Activated T-helper 9 cell treated with anti-CD3 and anti-CD28 coated beads, Interleukin-2, amount 50 U/mL, for 16 hours (primary cell): ENCODE measurements around the gene COL9A3.

Experiments used
- DNase-seq: peaks from one replicate; pipeline ENCODE4 v3.0.0-alpha.2; 2020; ENCODE audit warnings: low read depth

Gene COL9A3

DNA sequence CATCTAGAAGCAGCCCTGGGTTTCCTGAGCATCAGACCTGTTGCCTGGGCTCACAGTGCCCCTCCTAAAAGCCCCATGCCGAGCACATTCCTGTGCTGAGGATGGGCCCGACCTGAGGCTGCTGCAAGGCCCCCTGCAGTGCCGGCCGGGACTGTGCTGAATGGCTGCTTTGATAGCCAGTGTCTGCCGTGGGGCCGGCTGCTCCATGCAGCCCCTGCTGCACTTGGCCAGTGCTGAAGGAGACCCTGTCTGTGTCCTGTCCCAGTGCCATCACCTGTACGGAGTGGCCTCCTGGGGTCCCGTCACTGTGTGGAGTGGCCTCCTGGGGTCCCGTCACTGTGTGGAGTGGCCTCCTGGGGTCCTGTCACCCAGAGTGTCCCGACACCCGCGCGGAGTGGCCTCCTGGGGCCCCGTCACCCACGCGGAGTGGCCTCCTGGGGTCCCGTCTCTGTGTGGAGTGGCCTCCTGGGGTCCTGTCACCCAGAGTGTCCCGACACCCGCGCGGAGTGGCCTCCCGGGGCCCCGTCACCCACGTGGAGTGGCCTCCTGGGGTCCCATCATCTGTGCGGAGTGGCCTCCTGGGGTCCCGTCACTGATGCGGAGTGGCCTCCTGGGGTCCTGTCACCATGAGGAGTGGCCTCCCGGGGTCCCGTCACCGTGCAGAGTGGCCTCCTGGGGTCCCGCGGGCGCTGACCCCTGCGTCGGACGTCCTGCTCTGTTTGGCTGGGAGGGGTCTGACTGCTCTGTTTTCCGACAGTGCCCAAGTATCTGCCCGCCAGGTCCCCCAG, 7.0 kb downstream of the COL9A3 start:
- DNase-seq, result no peak

DNA sequence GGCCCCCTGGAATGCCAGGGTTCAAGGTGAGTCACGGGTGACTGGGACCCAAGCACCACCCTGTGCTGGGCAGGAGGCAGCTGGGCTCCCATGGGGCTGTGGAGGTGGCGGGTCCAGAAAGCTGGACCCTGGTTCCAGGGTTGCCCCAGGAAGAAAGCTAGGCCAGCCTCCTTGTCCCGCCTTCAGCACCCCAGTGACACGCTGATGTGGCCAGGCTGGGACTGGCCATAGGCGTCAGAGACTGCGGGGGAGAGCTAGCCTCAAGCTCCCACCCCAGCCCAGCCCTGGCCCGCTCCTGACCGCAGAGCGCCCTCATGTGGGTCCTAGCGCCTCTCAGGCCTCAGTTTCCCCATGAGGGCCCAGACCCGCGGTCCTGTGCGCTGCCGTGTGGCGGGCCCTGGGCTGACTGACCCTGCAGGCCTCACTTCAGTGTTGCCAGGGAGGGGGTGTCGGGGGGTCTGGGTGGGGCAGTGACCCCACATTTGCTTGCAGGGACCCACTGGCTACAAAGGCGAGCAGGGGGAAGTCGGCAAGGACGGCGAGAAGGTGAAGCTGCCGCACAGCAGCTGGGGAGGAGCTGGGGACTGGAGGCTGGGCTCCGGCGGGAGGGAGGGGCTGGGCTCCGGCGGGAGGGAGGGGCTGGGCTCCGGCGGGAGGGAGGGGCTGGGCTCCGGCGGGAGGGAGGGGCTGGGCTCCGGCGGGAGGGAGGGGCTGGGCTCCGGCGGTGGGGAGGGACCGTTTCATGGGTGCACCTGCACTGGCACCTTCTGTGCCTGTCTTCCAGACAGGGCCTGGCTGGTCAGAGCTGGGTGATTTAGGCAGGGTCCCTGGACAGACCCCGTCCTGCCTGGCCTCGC, 7.9 kb downstream of the COL9A3 start:
- DNase-seq, result no peak

DNA sequence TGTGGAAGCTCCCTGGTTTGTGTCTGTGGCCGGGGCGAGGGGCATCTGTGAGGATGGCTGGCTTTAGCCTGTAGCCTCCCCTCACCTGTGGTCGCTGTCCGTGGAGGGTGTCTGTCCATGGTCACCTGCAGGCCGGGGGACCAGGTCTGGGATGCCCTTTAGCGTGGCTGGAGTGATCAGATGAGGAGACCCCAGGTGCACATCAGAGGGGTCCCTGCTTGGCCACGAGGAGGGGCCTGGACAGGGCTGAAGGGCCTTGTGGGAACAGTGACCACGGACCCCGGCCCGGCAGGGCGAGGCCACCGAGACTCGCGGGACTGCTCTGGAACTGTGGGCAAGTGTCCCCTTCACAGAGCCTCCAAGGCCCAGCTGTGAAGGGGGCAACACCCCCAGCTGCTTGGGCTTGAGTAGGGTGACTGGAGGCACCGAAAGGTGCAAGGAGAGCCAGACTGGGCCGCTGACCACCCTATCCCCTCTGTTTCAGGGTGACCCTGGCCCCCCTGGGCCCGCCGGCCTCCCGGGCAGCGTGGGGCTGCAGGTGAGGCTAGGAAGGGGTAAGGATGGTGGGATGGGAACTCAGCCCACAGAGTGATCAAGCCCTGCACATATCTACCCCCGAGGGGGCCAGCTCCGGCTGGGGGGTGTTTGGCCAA, 8.6 kb downstream of the COL9A3 start:
- DNase-seq, result no peak

DNA sequence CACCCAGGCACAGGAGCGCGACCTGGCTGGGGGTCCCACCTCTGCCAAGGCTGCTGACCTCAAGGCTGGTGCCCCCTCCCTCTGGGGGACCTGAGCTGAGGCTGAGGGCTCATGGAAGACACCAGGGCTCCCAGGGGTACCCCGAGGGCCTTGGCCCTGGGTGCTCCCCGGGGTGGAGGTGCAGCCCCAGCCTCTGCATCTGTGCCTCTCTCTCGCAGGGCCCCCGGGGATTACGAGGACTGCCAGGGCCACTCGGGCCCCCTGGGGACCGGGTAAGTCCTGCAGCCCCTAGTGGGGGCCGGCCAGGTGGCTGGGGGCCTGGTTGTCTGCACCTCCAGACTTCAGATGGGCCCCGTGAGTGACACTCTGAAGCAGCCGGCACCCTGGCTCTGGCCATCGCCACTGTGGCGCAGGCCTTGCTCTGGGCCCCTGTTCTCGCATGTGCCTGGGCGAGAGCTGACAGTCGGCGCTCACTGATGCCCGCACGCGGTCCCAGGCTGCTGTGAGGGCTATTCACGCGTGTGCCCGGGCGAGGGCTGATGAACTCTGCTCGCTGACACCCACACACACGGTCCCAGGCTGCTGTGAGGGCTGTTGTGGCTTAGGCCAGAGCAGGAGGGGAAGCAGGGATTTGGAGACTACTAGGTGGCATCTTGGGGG, 9.3 kb downstream of the COL9A3 start:
- no peak for DNase-seq

DNA sequence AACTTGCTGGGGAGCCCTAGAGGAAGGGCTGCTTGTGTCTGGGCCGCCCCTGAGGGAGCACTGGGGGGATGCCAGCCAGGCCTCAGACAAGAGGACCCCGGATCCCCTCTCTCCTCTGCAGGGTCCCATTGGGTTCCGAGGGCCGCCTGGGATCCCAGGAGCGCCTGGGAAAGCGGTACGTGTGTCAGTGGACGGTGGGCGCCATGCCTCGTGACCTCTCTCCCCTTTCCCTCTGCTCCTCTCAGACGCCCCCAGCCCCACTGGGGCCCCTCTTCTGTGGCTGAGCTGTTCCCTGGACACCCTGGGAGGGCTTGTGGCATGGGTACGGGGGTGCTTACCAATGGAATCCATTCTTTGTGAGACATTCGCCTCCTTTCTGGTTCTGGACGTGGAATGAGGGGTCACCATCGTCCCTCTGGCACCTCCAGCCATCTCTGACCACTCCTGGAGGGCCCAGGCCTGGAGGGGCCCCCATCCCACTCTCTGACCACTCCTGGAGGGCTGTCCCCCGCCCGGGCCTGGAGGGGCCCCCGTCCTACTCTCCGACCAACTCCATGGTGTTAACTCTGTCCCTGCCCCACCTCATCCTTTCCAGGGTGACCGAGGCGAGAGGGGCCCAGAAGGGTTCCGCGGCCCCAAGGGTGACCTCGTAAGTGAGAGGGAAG, 9.9 kb downstream of the COL9A3 start:
- no peak for DNase-seq

DNA sequence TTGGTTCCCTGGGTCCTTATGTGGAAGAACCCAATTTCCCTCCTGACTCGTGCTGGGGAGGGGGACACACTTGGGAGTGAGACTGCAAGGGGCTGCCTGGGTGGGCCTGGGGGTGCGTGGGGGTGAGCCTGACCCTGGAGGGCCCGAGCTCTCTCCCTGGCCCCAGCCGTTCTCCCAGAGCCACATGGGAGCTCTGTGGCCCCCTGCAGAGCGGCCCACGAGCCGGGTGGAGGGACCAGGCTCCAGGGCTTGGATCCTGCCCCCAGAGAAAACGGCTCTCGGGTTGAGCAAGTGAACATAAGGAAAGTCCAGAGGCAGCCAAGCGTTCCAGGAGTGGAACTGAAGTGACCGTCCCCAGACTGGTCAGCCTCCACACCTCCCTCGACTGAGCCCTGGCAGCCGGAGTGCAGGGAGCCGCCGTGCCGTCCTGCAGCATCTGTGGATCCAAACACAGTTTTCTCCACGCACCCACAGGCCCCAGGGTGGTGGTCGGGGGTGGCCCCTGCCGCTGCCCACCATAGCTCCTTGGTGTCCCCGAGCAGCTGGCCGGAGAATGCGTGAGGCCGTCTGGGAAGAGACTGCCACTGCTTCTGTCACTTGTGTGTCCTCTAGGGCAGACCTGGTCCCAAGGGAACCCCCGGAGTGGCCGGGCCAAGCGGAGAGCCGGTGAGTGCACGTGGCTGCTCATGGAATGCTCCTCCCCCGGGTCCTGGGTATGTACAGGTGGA, 10.6 kb downstream of the COL9A3 start:
- no peak for DNase-seq

DNA sequence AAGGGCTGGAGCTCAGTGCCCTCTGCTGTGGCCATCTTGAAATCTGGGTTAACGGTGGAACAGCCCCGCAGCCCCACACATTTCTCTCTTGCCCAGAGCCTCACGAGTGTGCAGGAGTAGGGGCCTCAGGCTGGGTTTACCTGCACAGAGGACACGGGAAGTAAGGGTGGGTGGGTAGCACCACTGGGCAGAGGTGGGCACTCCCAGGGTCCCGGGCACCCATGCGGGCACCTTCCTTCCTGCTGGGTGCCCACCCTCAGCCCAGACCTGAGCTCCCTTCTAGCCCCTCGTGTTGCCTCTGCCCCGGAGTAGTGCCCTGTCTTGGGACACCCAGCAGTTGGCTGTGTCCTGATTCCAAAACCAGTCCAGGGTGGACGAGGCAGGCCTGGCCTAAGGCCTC, 11.2 kb downstream of the COL9A3 start:
- DNase-seq, result no peak

DNA sequence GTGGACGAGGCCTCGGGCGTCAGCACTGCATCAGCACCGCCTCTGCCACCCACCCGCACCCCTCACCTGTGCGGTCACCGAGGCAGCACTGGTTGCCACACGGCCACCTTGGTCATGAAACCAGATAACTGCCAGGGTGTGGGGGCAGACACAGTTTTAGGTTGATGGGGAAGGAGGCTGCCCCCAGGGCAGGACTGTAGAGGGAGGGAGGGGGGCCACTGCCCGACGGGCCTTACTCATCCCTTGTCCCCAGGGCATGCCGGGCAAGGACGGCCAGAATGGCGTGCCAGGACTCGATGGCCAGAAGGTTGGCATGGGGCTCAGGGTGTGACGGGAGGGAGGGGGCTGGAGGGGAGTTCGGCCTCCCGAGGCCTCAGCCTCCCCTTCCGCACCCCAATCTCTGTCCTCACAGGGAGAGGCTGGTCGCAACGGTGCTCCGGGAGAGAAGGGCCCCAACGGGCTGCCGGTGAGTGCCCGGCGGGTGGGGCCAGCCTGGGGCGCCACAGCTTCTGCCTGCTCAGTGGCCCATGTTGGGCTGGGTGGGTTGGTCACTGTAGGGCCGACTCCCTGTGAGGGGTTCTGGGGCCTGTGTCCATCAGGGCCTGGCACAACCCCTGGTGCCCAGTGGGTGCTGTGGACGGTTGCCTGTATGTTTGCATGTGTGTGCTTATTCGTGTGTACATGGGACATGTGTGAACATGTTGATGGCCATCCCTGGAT, 11.8 kb downstream of the COL9A3 start:
- DNase-seq, result no peak

DNA sequence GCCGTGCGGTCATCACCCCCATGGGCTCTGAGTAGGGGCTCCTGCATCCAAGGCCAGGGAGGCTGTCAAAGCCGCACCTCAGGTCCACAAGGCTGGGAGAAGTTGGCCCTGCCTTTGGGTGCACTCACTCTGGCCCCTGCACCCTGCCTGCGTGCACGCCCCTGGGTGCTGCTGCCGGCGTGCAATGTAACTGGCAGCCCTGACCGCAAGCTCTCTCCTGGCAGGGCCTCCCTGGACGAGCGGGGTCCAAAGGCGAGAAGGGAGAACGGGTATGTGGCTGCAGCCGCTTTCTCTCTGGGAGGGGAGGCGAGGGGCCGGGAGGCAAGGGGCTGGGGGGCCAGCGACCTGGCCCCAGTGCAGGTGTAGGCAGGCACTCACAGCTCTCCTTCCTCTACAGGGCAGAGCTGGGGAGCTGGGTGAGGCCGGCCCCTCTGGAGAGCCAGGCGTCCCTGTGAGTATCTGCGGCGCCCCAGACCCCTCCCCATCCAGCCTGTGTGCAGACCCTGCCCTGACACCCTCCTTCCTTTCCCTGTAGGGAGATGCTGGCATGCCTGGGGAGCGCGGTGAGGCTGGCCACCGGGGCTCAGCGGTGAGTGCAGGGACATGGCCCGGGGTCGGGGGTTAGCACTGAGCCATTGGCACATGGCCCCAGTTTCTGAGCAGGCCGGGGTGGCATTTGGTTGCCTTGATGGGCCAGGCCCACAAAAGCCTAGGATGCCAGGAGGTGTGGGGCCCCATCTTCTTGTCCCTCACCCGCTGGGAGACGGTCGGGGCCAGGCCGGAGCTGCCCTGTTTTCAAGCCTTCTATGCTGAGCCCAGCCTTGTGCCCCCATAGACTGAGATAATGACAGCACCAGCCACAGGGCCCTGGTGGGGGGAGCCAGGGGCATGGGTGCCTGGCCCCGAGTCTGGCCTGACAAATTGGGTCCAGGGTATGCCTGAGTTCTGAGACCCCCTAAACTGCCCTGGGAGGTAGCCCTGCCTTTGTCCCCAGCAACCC, 12.7 kb downstream of the COL9A3 start:
- no peak for DNase-seq

DNA sequence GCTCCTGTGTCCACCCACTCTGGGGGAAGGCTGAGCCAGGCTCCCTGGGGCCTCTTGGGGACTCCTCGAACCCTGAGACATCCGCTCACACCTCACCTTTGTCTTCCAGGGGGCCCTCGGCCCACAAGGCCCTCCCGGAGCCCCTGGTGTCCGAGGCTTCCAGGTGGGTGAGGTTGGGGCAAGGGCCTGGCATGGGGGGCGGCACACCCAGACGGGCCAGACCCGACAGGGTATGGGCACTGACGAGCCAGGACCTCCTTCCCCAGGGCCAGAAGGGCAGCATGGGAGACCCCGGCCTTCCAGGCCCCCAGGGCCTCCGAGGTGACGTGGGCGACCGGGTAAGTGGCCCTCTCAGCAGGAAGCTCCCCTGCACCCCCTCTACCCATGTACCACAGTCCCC, 13.4 kb downstream of the COL9A3 start:
- no peak for DNase-seq

DNA sequence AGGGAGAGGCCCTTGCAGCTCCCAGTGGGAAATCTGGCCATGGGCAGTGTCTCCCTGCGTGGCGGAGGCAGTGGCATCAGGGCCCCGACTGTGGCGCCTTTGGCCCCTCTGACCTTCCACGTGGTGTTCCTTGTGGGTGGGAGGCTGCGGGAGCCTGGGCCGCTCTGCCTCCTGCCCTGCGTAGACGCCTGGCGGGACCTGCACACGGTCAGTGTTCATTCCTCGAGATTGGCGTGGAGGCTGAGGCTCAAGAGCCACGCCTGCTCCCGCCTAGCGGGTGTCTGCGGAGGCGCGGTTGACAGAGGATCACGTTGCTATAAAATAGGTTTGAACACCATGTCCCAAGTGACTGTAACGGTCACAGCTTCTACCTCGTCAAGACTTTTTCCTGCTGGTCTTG, 14.0 kb downstream of the COL9A3 start:
- DNase-seq, result no peak

DNA sequence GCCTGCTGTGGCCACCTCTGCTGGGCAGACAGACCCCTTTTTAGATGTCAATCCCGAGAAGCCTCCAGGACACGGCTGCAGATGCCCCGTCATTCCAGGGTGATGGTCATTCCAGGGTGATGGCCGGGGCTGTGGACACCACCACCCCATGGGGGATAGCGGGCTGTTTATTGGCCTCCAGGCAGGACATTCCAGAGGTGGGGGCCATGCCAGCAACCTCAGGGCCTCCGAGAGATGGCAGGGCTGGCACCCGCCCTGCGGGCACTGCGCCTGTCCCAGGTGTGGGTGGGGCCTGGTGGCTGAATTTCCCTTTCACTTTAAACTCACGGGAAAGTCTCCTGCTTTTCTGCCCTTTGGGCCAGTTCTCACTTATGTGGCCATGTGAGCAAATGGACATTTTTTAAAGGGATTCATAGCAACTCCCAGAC, 14.5 kb downstream of the COL9A3 start:
- DNase-seq, result no peak

DNA sequence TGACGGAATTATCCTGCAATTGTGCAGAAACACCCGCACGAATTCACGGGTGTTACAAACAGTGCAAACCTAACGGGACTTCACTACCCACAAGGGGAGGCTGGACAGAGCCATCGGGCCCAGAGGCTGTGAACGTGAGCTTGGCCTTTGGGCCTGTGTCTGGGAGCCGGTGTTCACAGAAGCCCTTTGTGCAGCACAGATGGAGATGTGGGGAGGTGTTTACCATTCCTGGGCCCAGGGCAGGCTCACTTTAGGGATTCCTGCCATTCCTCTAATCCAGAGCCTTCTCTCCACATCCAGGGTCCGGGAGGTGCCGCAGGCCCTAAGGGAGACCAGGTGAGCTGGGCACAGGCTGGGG, 15.0 kb downstream of the COL9A3 start:
- no peak for DNase-seq

DNA sequence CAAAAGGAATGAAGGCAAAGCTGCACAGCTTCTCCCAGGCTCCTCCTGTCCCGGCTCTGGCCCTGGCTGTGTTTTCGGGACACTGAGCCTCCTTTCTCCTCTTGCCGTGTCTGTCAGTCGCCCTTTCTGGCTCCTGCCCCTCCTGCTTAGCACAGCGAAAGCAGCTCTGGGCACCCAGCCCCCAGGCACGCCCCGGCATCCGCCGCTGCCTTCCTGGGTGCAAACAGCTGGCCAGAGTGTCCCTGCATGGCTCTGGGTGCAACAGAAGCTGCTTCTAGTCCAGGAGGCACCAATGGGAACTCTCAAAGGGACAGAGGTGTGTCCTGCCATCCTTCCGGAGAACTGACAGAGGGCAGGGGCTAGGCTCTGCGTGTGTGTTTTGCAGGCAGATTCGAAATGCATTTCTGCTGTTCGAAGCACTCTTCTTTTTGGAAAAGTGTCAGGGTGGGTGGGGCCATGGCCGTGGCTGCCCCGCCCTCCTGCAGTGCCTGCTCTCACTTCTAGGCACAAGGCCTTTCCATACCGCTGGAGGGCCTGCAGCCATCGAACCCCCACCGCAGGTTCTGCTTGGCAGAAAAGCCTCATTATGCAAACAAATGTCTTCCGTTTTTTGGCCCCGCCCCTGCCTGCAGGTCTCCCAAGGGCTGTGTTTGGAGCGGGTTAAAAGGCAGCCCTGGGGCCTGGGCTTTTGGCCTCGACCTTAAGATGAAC, 15.5 kb downstream of the COL9A3 start:
- no peak for DNase-seq

DNA sequence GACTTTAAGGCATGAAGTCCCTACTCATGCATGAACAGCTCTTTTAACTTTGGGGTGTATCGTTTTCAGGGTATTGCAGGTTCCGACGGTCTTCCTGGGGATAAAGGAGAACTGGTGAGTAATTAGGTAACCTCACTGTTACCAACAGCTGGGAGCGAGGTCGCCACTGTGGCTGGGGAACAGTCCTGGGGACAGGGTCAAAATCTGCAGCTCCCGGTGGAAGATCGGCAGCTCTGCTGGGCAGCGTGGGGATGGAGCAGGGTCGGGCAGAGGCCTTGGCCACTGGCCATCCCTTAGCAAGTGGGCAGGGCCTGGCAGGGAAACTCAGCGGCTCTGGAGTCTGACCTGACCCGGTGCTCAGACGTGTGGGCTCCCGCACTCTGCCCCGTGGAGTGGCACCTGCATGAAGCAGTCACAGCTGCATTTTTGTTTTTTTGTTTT, 16.1 kb downstream of the COL9A3 start:
- DNase-seq, result no peak

DNA sequence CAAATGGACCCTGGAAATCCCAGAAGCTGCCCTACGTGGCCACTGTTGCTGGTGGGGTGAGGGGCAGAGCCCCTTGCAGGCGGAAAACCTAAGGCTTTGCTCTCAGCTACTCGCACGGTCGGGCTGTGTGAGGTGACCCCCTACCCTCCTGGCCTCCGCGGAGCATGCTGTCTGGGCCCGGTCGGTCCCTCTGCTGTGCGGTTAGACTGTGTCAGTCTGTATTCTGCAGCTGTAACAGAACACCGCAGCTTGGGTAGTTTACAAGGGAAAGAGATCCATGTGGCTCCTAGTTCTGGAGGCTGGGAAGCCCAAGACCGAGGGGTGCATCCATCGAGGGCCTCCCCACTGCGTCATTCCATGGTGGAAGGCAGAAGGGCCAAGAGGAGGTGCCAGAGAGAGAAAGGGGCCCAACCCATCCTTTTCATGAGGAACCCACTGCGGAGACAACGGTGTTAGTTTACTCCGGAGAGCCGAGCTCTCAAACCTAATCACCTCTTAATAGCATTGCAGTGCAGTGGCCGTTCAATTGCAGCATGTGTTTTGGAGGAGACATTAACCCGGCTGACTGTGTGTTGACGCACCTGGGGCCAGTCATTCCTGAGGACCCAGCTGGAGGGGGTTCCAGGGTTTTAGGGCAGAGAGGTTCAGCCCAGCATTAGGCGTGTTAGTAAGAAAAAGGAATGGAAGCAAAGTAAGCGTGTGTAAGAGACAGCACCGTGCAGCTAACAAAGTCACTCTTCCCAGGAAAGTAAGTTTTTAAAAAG, 18.3 kb downstream of the COL9A3 start:
- DNase-seq, result no peak

DNA sequence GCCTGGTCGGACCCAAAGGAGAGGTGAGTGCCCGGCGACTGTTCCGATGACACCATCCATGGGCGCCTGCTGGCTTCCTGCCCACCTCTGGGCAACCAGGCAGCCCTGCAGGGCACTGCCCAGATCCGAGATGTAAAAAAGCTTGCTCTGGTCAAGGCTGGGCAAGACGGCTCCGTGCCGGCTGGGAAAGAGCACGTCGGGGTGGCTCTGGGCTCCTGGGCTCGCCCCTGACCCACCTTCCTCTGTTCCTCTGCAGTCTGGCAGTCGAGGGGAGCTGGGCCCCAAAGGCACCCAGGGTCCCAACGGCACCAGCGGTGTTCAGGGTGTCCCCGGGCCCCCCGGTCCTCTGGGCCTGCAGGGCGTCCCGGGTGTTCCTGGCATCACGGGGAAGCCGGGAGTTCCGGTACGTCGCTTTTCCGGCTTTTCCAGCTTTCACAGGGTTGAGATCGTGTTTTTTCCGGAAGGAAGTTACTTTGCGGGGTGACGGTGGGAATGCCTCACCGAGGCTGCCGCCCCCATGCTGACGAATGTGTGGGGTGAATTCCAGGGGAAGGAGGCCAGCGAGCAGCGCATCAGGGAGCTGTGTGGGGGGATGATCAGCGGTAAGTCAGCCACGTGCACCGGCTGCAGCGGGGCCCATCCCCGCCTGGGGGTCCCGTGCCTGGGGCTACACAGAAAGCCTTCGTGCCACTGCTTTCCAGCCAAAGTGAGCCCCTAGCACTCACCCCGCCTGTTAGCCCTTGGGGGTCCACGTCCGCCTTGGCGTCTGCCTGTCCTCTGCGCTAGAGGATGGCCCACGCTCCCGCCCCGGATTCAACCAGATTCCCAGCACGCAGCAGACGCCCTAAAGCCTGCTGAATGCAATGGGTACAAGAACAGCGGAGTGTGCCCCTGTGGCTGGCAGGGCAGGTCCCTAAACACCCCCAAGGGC, 19.3 kb downstream of the COL9A3 start:
- no peak for DNase-seq
